GM21619 (cell line): Measurements from ENCODE around the gene ZBTB37.
"Not testable (repeated sequence)": the region's sequence is repeated elsewhere in the genome, so short reads cannot be mapped to it uniquely, and the experiment has no call there.

Source experiments
- ATAC-seq: cut with Tn5 transposase; IDR thresholded peaks from one replicate; pipeline ENCODE4 v1.9.1; 2021; ENCODE audit not compliant: unreplicated experiment

The ZBTB37 gene

DNA sequence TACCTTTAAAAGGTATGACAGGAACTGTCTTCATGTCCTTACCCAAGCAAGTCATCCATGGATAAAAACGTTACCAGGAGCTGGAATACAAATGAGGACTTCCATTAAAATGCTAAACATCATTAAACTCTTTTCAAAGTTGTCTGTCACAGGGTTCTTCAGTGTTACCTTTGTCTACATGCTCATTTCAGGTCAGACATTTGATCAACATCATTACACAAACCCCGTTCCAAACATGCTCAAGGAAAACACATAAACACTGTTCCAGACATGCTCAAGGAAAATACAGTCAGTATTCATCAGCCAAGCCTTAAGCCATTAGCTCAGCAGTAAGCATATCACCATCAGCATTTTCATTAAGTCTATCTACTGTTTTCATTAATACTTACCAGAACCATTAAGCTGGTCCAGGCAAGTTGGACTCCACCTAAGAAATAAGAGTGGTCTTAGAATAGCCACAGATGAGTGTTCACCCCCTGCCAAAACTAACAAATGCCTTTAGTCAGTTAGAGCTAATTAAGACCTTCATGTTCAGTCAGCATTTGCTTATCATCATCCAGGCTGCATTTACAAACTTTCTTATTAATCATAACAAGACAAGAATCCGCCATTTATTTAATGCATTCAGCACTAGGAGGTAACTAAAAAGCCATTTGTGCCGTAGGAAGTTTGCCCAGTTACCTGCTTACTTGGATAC lies 2.6 kb upstream of the ZBTB37 start:
- ATAC-seq = no peak

DNA sequence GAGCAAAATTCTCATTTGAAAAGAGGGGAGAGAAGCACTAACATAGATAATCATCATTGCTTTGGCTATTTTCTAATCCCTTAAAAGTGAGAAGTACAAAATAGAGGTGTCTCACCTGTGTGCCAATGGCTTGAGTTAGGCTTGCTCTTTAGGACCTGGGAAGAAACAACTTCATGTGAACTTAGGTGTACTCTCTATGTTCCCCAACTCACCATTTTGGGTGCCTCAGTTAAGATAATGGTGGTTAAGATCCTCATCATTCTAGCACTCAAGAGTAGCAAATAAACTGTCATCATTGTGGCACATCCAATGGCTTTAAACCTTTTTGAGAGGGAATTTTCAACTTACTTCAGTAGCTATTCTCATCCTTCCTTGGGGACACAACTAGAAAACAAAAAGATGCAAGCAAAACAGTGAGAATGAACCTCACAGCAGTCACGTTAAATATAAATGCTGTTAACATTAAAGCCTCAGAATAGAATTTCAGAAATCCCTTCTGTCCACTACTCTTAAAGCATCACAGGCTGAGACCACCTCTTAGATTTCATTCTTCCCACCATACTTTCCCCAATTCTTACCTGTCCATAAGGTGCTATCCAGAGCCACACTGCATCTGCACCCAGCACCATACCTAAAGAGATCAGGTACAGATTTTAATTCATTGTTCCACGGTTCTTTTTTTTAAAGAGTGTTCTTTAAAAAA lies 1.6 kb upstream of the ZBTB37 start:
- ATAC-seq = no peak

DNA sequence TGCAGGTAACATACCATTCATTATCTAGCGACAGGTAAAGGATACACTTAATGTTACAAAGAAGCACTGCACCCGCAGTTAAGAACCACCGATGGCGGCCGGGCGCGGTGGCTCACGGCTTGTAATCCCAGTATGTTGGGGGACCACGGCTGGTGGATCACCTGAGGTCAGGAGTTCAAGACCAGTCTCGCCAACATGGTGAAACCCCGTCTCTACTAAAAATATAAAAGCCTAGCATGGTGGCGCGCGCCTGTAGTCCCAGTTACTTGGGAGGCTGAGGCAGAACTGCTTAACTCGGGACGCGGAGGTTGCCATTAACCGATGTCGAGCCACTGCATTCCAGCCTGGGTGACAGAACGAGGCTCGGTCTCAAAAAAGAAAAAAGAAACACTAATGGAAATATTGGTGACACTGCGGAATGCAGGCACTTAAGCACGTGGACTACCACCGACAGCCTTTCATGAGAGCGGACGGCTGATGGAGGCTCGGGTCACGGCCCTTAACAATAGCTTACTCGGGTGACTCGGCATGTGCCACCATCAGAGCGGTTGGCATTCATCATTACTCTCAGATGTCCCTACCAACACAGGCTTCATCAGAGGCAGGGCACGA lies 933 bp upstream of the ZBTB37 start:
- ATAC-seq = no peak

DNA sequence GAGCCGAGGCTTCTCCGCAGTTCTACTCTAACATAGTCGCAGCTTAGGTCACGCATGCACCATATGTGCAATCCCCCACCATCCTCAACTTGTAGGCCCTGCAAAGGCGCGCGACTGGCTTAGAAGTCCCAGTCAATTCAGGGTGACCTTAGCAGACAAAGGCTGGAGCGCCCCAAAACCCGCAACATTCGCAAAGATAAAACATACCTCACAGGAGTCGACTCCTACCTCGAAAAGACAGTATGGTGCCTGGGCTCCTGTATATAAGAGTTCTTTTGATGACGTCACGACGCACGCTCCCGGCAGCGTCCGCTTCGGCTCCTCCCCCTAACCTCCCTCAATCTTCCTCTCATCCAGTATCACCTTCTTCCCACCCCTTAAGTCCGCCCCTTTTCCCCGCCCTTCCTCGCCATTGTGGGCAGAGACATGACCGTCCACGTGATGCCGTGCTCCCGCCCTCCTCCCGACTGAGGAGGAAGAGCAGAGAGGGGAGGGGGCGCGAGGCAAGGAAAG lies 371 bp upstream of the ZBTB37 start, which contains the start of gene GAS5:
Gene GAS5, minus strand, starts transcription at position 237 of the 513 bp plus-strand sequence.
- peak; percentile 69 for ATAC-seq

DNA sequence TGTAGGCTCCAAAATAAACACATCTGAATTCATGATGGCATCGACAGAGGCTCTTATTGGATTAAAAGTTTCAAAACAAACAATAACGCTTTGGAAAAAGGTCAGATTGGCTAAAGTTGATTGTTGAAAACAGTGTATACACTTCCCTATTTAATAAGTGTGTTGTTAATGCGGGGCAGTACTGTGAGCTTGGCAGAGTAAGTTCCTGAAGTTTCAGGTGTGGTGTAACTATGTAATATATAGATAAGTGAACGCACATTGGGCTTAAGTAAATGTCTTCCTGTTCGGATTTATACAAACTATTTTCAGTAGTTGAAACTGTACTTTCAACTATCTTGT lies 810 bp downstream of the ZBTB37 start:
- no peak for ATAC-seq

DNA sequence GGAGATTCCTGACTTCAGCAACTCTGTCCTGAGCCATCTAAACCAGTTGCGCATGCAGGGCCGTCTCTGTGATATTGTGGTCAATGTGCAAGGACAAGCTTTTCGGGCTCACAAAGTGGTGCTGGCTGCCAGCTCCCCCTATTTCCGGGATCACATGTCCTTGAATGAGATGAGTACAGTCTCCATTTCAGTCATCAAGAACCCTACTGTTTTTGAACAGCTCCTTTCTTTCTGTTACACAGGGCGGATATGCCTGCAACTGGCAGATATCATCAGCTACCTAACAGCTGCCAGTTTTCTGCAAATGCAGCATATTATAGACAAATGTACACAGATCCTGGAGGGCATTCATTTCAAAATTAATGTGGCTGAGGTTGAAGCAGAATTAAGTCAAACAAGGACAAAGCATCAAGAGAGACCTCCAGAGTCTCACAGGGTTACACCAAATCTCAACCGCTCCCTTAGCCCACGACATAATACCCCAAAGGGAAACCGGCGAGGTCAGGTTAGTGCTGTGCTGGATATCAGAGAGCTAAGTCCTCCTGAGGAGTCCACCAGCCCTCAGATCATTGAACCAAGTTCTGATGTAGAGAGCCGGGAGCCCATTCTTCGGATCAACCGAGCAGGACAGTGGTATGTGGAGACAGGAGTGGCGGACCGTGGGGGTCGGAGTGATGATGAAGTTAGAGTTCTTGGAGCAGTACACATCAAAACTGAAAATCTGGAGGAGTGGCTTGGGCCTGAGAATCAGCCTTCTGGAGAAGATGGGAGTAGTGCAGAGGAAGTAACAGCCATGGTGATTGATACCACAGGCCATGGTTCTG lies 2.3 kb downstream of the ZBTB37 start:
- peak; percentile 23 for ATAC-seq

DNA sequence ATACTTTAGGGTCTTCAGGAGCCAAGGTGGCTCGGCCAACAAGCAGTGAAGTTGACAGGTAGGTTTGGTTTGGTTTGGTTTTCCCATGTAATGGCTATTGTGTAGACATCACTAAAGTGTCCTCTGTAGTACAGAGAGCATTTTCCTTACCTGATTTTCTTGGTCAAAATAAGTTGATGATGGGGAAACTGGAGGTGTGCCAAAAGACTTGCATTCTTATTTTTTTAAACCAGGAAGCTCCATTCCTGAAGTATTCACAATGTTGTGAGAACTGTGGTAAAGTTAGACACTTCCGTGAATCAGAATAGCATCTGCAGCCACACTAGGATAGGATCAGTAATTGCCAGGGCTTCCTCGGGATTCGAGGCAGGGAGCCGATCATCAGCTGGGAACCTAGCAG lies 2.9 kb downstream of the ZBTB37 start:
- ATAC-seq = no peak

DNA sequence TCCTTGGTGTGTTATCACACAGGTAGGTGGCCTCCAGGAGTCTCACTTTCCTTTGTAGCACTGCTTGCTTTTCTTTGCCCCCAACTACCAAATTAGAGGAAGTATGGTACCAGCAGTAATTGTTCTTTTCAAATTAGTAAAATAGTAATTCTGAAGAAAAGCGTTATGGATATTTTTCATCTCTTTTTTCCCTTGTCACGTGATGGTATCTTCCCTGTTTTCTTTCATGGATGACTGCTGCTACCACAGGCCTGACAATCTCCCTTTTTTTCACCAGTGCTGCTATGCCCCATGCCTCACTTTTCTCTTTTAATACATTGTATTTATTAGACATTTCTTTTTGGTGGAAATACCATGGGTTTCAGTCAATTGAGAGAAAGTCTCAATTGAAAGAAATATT lies 3.3 kb downstream of the ZBTB37 start:
- no peak for ATAC-seq

DNA sequence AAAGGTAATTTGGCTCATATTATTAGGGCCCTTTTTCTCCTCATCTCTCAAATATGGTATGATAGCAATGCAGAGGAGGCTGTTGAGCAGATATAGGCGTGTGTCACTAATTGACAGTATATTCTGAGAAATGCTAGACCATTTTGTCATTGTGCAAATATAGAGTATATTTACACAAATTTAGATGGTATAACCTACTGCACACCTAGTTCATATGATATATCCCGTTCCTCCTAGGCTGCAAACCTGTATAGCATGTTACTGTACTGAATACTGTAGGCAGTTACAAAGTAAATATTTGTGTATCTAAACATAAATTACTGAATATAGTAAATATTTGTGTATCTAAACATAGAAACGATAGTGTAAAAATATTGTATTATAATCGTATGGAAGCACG lies 8.6 kb downstream of the ZBTB37 start:
- no peak for ATAC-seq

DNA sequence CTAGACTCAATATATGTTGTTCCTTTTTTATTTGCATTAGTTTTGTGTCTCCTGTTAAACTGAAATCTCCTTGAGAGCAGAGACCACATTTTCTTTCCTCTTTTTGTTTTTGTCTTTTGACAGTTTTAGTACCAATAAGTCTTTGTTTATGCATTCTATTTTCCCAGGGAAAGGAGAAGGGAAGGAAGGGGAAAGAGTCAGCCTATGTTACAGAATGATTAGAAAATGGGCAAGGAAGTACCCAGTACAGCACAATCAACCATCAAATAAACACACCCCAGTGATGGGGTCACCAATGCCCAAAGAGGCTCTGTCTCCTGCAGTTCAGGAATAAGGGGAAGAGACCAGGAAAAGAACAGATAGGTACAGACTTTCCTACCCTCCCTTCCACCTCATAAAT lies 10.1 kb downstream of the ZBTB37 start:
- no peak for ATAC-seq

DNA sequence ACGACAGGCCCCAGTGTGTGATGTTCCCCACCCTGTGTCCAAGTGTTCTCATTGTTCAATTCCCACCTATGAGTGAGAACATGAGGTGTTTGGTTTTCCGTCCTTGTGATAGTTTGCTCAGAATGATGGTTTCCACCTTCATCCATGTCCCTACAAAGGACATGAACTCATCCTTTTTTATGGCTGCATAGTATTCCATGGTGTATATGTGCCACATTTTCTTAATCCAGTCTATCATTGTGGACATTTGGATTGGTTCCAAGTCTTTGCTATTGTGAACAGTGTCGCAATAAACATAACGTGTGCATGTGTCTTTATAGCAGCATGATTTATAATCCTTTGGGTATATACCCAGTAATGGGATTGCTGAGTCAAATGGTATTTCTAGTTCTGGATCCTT lies 12.9 kb downstream of the ZBTB37 start:
- not testable (repeated sequence) for ATAC-seq

DNA sequence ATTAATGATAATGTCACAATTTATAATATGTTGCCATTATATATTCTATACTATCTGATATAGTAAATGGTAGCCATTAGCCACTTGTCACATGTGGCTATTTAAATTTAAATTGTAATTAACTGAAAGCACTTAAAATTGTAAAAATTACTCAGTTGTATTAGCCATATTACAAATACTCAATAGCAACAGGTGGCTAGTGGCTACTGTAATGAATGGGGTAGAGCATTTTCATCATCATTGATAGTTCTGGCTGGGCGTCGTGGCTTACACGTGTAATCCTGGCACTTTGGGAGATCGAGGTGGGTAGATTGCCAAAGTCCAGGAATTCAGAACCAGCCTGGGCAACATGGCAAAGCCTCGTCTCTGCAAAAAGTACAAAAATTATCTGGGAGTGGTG lies 16.5 kb downstream of the ZBTB37 start:
- no peak for ATAC-seq

DNA sequence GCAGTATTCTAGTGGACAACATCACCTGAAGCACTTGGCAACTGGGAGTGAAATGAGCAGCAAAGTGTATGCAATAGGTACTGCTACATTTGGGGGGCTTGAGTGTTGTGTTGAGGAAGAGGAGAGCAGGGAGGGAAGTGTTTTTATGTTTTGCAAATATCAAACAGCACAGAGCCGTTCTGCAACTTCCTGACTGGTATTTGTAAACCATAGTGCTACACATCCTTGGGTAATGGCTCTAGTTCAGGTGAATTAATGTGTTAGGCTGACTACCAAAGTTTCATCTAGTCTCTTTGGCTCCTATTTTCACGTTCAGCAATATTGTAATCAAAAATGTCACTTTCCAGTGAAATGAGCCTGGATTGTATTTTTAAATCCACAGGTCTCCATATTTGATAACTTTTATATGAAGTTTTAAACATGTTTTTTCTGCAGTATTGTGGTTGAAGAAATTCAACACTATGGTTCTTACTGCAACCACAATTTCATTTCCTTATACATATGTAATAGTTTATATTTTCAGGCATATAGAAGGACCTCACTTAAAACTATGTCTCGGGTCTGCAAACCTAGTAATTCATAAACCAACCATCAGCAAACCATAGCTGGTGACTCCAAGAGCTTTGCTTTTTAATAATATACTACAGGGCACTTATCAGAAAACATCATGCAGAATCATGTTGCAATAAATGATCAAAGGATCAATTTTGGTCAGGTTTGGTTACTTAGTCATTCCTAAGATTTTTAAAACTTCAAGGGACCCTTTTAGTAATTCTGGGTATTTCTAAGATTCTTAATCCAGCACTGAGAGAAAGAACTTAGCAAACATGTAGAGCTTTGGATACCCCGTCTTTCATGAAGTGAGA lies 18.8 kb downstream of the ZBTB37 start:
- ATAC-seq = no peak

DNA sequence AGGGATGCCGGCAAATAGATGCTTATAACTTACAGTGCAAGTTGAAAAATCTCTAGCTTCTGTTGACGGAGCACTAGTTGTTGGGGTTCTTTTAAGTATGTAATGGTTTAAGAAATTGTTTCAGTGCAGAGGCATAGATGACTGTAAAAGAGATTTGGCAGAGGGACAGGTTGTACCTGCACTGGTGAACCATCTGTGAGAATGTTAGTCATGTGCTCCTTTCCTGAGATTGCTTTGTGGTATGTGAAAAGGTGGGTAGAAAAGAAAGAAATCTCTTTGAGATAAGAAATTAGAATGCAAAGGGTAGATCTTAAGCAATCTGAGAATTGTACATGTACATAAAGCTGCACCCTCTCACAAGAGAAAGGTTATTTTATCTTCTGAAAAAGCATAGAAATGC lies 19.4 kb downstream of the ZBTB37 start:
- no peak for ATAC-seq

DNA sequence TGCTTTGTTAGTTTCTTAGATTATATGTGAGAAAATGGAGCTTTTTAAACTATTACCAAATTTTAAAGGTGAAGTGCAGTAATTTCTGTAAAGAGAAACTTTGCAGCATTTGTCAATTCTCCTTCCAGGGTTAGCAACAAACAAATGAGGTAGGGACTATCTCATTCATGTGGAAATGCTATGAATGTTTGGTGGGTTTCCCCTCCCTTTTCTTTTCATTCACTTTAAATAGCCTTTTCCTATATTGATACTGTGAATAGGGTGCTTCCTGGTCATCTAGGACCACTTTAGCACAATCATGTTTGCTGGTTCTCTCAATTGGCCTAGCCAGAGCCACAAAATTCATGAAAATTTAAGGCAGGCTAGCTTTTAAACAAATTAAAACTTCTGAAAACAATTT lies 20.6 kb downstream of the ZBTB37 start:
- no peak for ATAC-seq

DNA sequence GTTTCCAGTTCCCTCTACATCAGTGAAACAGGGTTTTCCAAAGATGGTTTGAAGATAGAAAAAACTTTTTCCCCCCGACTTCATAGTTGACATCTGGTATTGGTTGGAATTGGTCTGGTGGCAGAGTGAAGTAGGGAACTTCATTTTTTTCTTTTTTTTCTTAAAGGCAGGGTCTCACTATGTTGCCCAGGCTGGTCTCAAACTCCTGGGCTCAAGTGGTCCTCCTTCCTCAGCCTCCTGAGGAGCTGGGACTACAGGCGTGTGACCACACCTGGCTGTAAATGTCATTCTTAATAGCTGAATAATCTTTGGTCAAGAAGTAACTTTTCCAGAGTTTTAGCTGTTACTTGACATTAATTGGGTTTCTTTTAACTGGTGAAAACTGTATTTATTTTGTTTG lies 21.7 kb downstream of the ZBTB37 start:
- no peak for ATAC-seq

DNA sequence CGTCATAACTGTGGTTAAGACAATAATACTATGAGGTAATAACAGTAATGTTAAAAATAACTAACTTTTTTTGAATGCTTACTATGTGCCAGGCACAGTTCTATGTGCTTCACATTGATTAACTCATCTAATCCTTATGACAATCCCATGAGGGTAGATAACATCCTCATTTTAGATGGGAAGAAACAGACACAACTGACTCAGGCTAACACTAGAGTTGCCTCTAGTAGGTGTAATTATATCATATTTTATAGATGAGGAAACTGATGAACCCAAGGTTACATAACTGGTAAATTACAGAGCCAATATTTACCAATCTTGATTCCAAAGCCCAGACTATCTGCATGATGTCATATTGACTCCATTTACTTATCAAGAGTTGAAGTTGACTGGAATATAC lies 25.4 kb downstream of the ZBTB37 start:
- no peak for ATAC-seq

DNA sequence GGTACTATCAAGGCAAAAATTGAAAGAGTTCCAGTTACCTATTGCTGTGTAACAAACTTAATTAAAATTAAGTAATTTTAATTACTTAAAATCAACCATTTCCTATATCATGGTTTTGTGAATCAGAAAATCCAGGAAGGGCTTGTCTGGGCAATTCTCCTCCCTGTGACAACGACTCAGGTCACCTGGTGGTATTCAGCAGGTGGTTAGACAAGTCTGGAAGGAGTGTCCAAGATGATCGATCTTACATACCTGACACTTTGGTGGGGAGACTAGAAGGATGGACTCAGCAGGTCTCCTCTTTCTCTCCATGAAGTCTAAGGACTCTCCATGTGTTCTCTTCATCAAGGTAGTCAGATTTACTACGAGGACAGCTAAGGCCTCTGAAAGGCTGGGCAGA lies 26.0 kb downstream of the ZBTB37 start:
- ATAC-seq = no peak

DNA sequence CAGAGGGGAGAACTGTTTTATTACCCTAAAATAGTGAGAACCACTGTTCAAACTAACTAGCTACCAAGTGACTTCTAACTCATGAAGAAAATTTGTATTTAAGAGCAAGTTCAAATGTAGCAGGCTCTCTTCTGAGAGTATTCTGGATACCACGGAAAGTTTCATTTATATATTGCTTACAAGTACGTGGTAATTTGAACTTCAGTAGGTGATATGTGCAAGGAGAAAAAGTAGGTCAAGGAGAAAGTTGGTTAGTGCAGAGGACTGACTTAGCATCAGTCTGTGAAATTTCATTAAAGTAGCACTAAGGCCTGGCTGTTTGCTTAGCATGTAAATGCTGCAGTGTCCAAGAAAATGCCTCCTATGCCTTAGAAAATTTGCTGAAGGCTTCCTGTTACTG lies 32.2 kb downstream of the ZBTB37 start:
- ATAC-seq = no peak

DNA sequence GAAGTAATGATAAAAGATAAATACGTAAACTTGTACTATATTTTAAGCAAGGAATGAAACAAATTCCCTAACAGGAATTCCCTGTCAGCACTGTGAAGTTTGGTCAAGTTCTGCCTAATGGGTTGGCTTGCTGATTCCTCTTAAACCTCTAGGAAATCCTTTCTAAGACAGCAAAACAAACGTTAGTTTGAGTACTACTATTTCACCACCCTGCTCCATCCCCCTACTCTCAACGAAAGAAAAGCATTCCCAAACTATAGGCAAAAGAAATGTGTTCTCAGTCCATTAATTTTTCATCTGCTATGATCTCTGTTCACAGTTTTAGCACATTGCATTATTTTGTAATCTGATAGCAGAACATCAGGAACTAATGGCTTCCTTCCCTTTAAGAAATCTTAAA lies 32.8 kb downstream of the ZBTB37 start:
- no peak for ATAC-seq
